ENCODE results near the gene PRKAR2B.

PRKAR2B gene

DNA sequence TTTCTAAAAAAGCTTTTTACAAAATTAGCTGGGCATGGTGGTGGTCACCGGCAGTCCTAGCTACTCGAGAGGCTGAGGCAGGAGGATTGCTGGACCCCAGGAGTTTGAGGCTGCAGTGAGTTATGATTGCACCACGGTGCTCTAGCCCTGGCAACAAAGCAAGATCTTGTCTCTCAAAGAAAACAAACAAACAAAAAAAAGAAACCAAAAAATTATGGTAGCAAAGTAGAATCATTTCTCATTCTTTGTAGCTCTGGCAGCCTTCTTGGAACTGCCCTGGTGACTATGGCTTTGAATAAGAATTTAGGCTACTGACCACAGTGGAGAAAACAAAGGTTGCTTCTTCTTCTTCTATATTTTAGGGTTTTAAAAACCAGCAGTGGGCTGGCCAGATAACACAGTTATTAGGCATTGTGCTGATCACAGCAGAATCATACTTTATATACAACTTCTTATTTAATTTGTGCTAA lies 41.9 kb upstream of the PRKAR2B start:
- DNase-seq (ENCODE audit: low read depth): no peak
- no peak overlapping the region for H3K4me3 ChIP-seq (ENCODE audit: low read length)
- TF ChIP-seq, protein P1, sequence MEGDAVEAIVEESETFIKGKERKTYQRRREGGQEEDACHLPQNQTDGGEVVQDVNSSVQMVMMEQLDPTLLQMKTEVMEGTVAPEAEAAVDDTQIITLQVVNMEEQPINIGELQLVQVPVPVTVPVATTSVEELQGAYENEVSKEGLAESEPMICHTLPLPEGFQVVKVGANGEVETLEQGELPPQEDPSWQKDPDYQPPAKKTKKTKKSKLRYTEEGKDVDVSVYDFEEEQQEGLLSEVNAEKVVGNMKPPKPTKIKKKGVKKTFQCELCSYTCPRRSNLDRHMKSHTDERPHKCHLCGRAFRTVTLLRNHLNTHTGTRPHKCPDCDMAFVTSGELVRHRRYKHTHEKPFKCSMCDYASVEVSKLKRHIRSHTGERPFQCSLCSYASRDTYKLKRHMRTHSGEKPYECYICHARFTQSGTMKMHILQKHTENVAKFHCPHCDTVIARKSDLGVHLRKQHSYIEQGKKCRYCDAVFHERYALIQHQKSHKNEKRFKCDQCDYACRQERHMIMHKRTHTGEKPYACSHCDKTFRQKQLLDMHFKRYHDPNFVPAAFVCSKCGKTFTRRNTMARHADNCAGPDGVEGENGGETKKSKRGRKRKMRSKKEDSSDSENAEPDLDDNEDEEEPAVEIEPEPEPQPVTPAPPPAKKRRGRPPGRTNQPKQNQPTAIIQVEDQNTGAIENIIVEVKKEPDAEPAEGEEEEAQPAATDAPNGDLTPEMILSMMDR (conservative IDR thresholded peaks at IDR 0.05; ENCODE audit: low read length): no peak

DNA sequence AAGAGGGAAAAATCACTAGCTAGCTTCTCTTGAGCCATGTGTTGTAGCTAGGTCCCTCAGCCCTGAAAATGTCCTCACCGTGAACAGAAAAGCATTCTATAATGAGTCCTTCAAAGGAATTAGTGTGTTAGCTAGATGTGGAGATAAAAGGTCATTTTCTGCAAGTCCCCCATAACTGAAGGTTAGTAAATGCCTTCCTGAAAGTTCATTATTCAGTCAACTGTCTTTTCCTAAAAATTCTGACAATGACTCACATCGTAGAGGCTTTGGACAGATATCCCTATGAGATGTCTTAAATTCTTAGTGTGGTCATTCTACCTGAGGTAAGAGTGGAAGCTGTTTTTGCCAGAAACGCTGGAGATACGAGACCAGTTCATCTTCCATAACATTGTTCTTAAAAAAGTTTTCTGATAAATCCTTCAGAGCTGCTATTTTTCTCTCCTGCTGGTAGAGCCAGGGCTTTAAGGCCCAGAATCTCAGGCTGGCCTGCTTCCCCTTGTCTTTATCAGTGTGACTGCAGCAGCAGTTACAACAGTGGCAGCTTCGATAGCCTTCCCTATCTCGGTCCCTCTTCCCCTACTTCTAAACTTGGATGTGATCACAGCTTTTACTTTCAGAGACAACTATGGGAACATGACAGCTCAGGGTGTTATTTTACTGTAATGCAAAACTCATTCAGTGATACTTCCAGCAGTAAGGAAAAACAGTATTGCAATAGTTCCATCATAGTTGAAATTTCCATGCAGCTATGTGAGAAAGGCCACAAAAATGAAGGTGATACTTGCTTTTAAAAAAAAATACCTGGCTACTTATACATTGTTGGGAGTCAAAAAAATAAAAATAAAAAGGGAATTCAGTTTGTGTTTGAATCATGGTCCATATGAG lies 37.3 kb upstream of the PRKAR2B start:
- DNase-seq (ENCODE audit: low read depth): no peak
- H3K4me3 ChIP-seq (ENCODE audit: low read length): no peak overlapping the region
- TF ChIP-seq, protein P1 (conservative IDR thresholded peaks at IDR 0.05; ENCODE audit: low read length): no peak

DNA sequence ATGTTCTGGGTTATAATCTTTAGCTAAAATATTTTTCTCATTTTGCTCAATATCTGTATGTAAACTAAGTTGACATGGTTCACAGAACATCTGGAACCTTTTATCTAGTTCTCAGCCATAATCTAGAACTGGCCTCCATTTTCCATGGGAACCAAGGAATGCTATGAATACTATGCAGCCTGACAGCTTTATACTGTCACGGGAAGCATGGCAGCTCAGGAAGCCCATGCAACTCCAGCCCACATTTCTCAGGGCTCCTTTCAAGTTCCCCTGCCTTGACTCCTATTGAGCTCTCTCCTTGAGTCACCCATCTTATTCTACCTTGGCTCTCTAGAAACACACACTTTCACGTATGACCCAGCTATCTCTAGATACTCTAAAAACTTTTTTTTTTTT lies 36.6 kb upstream of the PRKAR2B start:
- no peak for DNase-seq (ENCODE audit: low read depth)

DNA sequence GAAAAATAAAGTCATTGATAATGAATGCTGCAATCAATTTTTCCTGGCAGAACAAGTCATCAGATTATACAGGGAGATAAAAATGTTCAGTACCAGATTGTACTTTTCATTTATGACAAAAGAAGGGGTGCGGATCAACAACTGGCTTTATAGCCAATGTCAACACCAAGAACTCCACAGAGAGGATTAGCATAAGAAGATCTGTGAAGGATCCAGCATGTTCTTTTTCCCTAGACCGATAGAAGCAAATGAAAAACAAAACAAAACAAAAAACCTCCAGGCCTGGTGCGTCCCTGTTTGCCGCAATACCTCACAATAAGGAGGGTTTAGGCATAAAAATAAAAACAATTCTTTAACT lies 34.7 kb upstream of the PRKAR2B start:
- DNase-seq (ENCODE audit: low read depth): no peak
- no peak overlapping the region for H3K4me3 ChIP-seq (ENCODE audit: low read length)
- TF ChIP-seq, protein P1 (conservative IDR thresholded peaks at IDR 0.05; ENCODE audit: low read length): no peak

More for the DNA sequence above, 36.6 kb upstream of the PRKAR2B start:
- H3K4me3 ChIP-seq (ENCODE audit: low read length): no peak overlapping the region
- TF ChIP-seq, protein P1 (conservative IDR thresholded peaks at IDR 0.05; ENCODE audit: low read length): no peak

DNA sequence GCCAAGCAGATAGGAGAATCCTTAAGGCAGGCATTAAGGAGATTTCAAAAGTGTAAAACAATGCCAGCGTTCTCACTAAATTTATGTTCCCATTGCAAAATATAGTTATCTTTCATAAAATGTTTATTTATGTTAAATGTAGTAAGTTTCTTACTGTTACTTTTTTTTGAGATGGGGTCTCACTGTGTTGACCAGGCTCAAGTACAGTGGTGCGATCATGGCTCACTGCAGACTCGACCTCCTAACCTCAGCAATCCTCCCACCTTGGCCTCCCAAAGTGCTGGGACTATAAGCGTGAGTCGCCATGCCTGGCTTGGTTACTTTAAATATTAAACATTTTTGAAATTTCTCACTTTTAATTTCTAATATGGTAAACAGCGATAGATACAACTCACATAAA lies 31.8 kb upstream of the PRKAR2B start:
- DNase-seq (ENCODE audit: low read depth): no peak
- TF ChIP-seq, protein P1 (conservative IDR thresholded peaks at IDR 0.05; ENCODE audit: low read length): no peak
- no peak overlapping the region for H3K4me3 ChIP-seq (ENCODE audit: low read length)

DNA sequence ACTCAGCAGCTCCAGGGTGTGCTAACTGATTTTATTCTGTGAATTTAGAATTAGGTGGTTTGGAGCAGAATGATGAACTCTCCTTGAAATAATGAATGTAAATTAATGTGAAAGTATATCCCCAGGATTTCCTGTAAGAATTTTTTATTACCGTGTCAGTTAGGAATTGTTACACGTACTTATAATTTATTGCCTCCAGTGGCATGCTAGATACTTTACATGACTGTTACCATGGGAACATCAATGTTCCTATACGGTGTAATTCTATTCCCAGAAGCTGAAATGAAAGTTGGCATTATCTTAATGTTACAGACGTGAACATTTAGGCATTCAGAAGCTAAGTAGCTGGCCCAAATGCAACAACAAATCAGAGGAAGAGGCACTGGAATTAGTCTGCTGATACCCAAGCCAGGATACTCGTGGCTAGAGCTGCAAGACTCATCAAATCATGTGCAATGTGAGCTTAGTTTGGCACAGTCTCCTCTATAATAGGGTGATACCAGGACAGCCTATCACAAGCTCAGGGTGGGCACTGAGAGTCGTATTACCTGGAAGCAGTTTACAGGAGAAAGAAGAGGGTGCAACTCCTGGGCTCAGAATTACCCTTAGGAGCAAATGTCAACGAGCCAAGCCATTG lies 30.0 kb upstream of the PRKAR2B start:
- no peak overlapping the region for H3K4me3 ChIP-seq (ENCODE audit: low read length)
- TF ChIP-seq, protein P1 (conservative IDR thresholded peaks at IDR 0.05; ENCODE audit: low read length): no peak
- peak; percentile 20 for DNase-seq (ENCODE audit: low read depth)

DNA sequence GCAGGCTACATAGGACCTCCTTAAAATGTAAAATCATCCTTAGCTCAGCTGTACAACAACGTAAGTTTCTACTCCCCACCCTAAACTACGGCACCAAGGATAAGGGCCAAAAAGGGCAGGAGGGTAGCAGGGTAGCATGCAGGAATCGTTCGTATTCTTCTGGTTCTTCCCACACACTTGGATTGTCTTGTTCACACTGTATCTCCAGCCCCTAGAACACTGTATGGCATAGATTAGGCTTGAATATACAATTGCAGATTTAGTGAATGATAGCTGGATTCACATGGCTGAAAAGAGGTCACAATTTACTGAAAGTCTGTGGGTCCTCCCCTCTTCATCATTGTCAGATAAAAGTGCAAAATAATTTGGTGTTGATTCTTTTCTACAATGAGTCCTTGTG lies 28.2 kb upstream of the PRKAR2B start:
- no peak for DNase-seq (ENCODE audit: low read depth)
- TF ChIP-seq, protein P1 (conservative IDR thresholded peaks at IDR 0.05; ENCODE audit: low read length): no peak

More for the DNA sequence above, 28.2 kb upstream of the PRKAR2B start:
- H3K4me3 ChIP-seq (ENCODE audit: low read length): no peak overlapping the region

Data from AG10803 (cell line).